Inflammatory macrophage (primary cell): Measurements from ENCODE around the gene BDP1.
A peak's percentile ranks its signal among the peaks of the same experiment; 100 is the strongest.
"Not testable (repeated sequence)": the region's sequence is repeated elsewhere in the genome, so short reads cannot be mapped to it uniquely, and the experiment has no call there.

Source experiments
- DNase-seq, 2 donors: peaks; one replicate each; pipeline ENCODE4 v3.0.0-alpha.2; 2020 to 2022

The BDP1 gene

DNA sequence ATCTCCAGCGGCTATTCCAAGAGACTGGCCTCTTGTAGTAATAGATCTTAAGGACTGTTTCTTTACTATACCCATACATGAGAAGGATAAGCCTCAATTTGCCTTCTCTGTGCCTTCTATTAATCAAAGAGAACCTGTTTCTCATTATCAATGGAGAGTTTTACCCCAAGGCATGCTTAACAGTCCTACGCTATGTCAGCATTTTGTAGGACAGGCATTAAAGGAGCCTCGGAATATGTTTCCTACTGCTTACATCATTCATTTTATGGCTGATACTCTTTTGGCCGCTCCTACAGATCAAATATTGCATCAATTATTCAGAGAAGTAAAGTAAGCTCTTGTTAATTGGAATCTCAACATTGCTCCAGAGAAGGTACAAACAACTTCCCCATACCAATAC, 120.1 kb downstream of the BDP1 start:
- DNase-seq: not testable (repeated sequence)

DNA sequence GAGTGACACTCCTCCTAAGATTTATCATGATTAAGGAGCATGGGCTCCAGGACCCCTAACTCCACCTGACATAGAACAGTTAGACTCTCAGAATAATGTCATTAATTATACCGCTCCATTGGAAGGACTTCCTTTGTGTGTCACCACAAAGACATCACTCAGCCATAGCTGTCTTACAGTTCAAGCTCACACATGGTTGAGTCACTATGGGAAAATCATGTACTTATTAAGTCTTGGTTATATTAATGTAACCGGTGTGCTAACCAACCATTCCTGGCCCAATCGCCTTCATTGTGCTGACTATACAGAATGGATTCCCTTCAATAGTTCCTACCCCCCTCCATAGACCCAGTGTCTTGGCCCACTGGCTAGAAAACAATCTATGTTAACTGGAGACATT, 120.8 kb downstream of the BDP1 start:
- no peak for DNase-seq

DNA sequence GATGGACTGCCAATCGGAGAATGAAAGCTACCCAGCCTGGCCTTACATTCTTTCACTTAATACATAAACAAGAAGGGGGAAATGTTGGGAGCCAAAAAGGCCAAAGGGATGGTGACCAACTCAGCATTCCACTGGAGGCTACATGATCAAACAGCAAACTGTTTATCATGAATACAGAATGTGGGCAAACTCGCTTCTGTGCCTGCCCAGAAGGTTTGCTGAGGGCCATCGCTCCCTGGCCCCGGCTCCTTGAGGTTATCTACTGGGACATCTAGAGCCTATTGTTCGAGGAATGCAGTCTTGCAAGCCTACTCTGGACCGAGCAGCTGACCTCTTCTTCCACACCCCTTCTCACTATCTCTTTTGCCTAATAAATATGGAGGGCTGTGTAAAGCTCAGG, 122.4 kb downstream of the BDP1 start:
- not testable (repeated sequence) for DNase-seq

DNA sequence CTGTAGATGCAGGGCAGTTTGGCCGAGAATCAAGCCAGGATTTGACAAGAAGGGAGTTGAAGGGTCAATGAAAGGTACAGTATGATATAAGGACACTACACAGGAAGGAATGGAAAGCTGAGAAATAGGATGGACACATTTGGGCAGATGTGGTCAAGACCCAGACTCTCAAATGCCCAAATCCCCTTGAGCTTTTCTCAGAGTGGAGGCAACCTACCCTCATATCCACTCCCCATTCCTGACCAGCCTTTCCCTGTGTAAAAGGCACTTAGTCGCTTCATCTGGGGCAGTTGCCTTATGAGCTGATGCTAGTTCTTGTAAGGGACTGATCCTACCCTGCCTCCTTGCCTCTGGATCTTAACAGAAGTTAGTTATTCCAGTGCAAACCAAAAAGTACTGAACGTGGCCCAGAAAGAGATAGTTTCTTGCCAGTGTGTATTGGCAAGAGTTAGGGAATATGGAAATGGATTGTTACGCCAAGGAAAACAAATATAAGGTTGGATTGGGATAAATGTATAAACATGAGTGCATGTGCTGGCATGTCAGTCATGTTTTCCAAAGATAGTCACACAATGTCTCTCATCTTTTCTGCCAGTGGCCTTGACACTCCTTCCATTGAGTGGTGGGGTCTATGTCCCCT, 127.6 kb downstream of the BDP1 start:
- no peak for DNase-seq

DNA sequence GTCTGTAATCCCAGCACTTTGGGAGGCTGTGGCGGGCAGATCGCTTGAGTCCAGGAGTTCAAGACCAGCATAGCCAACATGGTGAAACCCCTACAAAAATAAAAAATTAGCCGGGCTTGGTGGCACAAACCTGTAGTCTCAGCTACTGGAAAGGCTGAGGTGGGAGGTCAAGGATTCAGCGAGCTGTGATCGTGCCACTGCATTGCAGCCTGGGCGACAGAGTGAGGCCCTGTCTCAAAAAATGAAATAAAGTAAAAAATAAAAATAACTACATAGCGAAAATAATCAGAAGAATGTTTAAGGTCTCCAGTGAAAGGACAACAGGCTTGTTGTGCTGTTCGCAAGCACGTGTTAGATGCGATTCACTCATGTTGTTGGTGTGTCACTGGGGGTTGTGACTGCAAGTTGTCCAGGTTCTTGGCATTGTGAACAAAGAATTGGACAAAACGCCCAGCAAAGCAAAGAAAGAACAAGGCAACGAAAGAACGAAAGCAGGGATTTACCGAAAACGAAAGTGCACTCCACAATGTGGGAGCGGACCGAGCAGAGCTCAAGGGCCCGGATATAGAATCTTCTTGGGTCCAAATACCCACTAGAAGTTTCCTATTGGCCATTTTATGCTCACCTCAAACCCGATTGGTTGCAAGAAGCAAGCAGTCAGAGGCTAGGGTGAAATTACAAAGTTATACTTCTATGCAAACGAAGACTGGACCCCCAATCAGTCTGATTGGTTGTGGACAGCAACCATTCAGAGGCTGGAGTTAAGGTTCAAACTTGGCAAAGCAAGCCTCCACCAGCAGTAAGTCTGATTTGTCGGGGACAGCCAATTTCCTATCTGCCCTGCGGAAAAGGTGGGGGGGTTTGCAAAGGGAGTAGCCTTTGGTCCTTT, 130.8 kb downstream of the BDP1 start:
- peak; percentile 14 to 29 for DNase-seq

DNA sequence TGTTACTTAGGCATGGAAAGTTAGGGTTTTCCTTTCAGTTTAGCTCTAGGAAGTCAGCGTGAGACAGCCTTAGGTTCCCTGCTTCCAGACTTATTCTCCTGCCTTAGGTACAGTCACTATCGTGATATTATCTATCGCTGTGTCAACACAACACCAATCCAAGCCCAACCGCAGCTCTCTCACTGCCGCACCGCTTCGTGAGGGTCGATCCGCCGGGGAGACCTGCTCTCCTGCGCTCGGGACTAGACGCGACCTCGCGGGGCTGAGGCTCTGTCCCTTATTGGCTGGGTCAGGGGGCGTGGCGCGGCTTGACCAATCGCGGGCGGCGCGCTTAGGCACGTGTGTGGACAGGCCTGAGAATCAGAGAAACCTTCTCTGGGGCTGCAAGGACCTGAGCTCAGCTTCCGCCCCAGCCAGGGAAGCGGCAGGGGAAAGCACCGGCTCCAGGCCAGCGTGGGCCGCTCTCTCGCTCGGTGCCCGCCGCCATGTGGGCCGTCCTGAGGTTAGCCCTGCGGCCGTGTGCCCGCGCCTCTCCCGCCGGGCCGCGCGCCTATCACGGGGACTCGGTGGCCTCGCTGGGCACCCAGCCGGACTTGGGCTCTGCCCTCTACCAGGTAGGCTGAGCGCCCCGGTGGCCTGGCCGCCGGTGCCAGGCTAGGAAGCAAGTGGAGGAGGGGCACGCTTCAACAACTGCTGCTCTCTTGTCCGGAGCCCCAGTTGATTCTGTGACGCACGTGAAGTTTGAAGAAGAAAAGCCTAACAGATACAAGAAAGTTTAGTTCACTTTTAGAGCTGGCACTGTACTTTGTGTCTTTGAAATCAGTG, 131.7 kb downstream of the BDP1 start, which contains the start of gene MCCC2:
TSS of gene MCCC2 (plus strand) at position 400 of the 825 bp plus-strand sequence. CDS start at position 486, 86 bp downstream.
- DNase-seq: peak; percentile 98

DNA sequence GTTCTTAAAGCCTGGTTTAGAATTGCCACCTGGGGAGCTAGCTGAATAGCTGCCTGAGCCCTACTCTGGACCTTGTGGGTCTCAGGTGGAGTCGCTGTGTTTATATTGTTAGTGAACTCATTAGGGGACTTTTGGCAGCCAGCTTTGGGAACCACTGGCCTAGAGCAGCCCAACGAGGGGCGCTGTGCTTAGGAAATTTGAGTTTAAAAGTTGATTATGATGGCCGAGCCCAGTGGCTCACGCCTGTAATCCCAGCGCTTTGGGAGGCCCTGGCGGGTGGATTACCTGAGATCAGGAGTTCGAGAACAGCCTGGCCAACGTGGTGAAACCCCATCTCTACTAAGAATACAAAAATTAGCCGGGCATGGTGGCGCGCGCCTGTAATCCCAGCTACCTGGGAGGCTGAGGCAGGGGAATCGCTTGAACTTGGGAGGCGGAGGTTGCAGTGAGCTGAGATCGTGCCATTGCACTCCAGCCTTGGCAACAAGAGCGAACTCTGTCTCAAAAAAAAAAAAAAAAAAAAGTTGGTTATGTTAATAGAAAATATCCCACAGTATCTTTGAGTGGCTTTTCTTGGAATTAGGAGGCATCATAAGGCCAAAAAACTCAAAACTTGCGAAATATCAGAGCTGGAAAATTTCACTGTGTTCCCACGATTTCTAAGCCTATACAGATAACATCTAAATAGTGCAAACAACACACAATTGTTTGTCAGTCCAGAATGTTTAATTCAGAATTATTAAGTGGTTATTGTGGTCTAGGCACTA, 132.5 kb downstream of the BDP1 start:
- no peak for DNase-seq

DNA sequence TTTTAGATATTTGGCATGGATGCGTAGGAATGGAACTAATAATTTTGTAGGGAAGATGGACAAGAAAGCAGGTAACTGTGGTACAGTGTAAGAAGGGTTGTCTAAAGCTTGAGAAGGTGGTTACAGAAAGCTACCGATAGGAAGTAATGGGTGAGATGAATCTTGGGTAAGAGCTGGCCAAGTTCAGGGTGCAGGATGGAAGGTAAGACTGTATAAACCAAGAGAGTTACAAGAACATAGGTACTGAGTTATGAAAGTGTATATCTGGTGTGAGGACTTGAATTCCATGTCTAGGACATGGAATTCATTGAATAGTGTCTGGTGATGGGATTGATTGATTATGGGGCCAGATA, 133.1 kb downstream of the BDP1 start:
- DNase-seq: no peak

DNA sequence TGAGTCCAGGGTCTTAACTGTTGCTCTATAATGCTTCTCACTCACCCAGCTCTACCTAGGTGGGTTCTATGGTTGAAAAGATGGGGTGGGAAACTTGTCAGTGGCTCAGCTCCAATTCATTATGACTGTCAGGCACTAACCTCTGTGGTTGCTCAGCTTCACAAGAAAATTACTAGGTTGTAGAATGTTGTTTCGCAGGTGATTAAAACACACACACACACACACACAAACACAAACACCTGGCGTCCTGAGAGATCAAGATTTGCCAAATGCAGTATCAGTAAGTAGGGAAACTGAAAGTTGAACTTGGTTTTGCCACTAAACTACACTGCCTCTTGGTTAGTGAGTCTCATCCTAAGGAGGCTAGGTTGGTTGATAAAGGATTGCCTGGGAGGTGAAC, 134.5 kb downstream of the BDP1 start:
- DNase-seq: no peak

DNA sequence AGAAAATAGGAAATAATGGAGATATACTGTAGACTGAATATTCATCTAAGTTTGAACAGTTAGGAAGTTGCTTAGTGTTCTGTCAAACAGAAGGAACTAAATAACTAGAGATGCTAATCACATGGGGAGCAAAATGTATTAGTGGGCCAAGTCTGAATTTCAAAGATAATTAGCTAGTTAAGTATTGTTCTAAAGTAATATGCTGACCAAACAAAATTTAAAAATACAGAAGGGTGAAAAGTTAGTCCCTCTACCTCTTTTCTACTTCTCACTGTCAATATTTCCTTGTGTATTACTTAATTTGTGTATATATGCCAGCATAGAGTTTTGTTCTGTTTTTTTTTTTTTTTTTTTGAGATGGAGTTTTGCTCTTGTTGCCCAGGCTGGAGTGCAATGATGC, 135.6 kb downstream of the BDP1 start:
- no peak for DNase-seq

DNA sequence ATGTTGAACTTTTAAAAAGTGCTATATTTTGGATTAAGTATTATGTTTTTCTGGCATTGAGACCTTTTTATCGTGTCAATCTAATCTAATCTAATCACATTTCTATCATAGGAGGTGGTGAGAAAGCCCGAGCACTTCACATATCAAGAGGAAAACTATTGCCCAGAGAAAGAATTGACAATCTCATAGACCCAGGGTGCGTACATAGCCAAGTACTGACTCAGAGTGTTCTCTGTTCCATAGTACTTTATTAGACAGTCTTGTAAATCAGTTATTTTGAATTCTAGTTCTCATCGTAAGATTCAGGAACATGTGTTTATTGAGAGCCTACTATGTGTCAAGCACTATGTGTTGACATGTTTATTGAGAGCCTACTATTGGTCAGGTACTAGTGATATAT, 140.7 kb downstream of the BDP1 start:
- DNase-seq: no peak

DNA sequence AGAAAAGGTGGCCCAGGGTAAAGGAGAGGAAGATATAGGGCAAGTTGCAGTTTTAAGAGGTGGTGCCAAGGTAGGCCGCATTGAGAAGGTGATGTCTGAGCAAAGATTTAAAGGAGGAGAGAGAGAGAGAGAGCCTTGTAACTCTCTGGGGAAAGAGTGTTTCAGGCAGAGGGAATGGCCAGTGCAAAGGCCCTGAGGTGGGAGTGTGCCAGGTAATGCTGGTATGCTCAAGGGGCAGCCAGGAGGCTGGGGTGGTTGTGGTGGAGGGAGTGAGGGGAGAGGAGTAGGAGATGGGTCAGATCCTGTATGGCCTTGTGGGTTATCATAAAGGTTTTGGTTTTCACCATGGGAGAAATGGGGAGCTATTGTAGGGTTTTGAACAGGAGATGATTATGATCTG, 141.6 kb downstream of the BDP1 start:
- DNase-seq: no peak

DNA sequence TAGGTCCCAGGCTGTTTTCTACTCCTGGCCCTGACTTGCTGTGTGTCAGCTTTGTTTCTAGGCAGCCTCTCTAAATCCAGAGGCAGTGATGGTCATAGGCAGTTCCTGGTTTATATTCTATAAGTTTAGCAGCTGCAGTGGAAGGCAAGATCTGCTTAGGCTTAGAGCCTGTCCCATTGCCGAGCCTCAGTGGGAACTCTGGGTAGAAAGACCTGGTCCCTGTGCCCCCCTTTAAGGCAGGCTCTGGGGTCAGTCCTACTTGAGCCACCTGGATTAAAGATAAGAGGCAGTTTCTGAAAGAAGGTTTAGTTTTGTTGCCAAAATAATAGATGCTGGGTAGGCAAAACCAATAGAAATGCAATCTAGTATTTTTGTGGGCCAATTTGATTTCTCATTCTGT, 145.3 kb downstream of the BDP1 start:
- no peak for DNase-seq

DNA sequence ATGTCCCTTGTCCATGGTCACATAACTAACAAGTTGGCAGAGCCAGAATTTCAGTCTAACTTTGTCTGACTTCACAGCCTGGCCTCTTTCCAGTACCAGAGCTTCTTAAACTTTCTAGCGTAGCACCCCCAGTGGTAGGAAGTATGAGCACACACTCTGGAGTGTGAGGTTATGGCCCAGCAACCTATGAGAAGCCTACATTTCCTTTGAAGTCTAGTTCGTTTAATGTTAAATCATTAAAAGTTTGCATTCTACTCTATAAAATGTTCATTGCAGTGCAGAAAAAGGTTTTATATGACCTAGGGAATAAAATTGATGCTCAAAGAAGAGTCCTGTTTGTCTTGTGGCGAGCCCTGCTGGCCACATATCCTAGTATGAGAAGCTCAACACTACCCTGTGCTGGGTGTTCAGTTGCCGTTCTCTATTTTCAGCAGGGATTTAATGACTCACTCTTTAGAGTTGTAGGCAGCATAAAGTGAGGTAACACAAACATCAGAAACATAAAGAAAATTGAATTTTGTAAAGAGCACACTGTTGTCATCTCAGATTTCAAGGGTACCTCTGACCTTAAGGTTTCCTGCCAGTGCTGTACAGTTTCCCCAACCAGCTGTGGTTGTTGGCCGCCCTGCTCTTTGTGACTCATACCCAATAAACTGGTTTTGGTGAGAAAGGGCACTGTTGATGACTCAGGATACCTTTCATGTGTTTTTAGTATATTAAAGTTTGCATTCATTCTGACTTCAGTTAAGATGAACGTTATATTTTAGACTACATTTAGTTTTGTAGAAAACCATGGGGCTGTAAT, 146.0 kb downstream of the BDP1 start:
- peak; percentile 28 to 33 for DNase-seq

DNA sequence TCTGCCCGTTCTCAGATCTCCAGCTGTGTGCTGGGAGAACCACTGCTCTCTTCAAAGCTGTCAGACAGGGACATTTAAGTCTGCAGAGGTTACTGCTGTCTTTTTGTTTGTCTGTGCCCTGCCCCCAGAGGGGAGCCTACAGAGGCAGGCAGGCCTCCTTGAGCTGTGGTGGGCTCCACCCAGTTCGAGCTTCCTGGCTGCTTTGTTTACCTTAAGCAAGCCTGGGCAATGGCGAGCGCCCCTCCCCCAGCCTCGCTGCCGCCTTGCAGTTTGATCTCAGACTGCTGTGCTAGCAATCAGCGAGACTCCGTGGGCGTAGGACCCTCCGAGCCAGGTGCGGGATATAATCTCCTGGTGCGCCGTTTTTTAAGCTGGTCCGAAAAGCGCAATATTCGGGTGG, 154.5 kb downstream of the BDP1 start:
- DNase-seq: not testable (repeated sequence)

DNA sequence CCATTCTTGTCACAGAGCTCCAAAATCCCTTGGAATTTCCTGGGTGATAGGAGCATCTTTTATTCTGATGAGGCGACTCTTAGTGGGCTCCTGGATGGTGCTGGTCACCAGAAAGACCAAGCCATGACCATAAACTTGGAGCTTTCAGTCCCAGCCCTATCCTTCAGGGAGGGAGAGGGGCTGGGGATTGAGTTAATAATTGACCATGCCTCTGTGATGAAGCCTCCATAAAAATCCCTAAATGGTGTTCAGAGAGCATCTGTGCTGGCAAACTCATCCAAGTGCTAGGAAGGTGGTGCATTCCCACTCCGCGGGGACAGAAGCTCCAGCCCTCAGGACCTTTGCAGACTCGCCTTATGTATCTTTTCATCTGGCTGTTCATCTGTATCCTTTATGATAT, 160.4 kb downstream of the BDP1 start:
- DNase-seq: no peak
